Hepatocyte (in vitro differentiated cells): Measurements from ENCODE around the gene GUF1.

Experiments
- CTCF ChIP-seq: fragments of 200-600 bp; sonication (generic); IDR thresholded peaks from 2 replicates; pipeline ENCODE4 v1.5.1; 2016; ENCODE audit warnings: antibody characterized with exemption, mild to moderate bottlenecking; ENCODE audit not compliant: poor library complexity
- EZH2 ChIP-seq: fragments of 200-600 bp; sonication (generic); IDR thresholded peaks from 2 replicates; pipeline ENCODE4 v1.6.1; 2016; ENCODE audit warnings: antibody characterized with exemption, mild to moderate bottlenecking, borderline replicate concordance
- EZH2phosphoT487 ChIP-seq: fragments of 200-600 bp; sonication (generic); IDR thresholded peaks from one replicate; pipeline ENCODE4 v1.6.1; 2018; ENCODE audit warnings: antibody characterized with exemption, mild to moderate bottlenecking, low read depth, moderate library complexity; ENCODE audit not compliant: unreplicated experiment, severe bottlenecking

DNA sequence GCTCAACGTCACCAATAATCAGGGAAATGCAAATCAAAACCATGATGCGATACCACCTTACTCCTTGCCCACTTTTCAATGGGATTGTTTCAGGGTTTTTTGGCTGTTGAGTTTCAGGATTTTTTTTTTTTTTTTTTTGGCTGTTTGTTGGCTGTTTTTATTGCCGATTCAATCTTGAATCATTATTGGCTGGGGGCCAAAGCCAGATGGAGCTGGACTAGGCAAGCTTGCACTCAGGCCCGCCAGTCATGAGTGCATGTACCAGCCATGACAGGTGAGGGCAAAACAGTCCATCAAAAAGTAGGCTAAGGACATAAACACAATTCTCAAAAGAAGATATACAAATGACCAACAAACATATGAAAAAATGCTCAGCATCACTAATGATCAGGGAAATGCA is 40.1 kb upstream of the GUF1 start:
- no peak for TF ChIP-seq CTCF
- TF ChIP-seq EZH2: no peak
- no peak for TF ChIP-seq EZH2phosphoT487
